GM12873 (cell line): Measurements from ENCODE around the gene GSTA4.

Experiments used
- TF ChIP-seq, protein P1 (sequence below): IDR thresholded peaks from 2 replicates; pipeline ENCODE4 v1.5.1; 2012; ENCODE audit warnings: low read depth, mild to moderate bottlenecking, moderate library complexity, low read length, control low read depth; ENCODE audit not compliant: insufficient read depth; ENCODE audit errors: missing control alignments

The GSTA4 gene

GRCh38 chr6:52975580-52975979, 19.5 kb downstream of the GSTA4 start:
- TF ChIP-seq, protein P1, sequence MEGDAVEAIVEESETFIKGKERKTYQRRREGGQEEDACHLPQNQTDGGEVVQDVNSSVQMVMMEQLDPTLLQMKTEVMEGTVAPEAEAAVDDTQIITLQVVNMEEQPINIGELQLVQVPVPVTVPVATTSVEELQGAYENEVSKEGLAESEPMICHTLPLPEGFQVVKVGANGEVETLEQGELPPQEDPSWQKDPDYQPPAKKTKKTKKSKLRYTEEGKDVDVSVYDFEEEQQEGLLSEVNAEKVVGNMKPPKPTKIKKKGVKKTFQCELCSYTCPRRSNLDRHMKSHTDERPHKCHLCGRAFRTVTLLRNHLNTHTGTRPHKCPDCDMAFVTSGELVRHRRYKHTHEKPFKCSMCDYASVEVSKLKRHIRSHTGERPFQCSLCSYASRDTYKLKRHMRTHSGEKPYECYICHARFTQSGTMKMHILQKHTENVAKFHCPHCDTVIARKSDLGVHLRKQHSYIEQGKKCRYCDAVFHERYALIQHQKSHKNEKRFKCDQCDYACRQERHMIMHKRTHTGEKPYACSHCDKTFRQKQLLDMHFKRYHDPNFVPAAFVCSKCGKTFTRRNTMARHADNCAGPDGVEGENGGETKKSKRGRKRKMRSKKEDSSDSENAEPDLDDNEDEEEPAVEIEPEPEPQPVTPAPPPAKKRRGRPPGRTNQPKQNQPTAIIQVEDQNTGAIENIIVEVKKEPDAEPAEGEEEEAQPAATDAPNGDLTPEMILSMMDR: no peak

DNA sequence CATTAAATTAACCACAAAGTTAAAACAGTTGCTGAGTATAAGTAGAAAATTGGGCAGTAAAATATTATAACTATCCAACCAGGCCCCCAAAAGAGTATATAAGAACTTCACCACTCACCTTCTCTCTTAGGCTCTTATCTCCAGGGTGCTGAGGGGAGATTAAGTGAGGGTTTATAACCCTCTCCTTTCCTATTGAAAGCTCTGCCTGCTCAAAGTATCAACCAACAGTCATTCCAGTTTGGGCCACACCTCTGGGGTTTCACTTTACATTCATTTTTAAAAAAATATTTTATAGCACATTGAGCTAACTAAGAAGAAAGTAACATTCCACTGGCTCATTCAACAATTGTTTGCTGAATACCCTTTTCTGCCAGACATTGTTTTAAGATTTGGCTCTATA, 22.1 kb downstream of the GSTA4 start:
- TF ChIP-seq, protein P1: no peak

GRCh38 chr6:52969359-52969758, 25.7 kb downstream of the GSTA4 start:
- TF ChIP-seq, protein P1: no peak

DNA sequence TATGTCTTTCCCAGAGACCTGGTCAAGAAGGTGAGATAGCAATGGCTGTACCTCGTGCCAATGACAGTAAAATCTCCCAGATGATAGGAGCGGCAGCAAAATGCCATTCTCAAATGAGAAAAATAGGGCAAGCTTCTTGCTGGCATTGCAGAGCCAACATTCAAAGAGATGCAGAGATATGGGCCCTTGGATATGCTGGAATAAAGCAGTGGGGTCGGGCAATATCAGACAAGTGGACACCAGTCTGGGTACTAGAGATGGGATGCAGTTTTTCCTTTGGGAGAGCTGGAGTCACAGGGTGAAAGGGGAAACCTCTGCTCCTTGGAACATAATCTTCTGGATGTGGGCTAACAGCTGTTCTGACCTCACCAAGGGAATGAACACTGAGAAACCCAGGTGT, 29.0 kb downstream of the GSTA4 start:
- TF ChIP-seq, protein P1: no peak

DNA sequence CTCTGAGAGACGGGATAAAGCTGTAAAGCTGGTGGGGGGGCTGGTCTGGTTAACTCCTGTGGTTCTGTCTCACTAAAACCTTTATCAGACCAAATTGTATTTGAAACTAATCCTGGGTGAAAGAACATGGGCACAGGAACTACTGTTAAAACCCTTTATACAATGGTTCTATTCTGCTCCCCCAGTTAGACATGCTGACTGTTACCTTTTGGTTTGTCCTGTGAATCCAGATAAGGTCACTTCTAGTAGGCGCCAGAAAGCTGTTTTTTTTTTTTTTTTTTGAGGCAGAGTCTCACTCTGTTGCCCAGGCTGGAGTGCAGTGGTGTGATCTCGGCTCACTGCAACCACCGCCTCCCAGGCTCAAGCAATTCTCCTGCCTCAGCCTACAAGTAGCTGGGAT, 29.7 kb downstream of the GSTA4 start:
- TF ChIP-seq, protein P1: no peak

- TF ChIP-seq, protein P1: no peak
Measured at GRCh38 chr6:52964318-52964717, 30.8 kb downstream of the GSTA4 start.

DNA sequence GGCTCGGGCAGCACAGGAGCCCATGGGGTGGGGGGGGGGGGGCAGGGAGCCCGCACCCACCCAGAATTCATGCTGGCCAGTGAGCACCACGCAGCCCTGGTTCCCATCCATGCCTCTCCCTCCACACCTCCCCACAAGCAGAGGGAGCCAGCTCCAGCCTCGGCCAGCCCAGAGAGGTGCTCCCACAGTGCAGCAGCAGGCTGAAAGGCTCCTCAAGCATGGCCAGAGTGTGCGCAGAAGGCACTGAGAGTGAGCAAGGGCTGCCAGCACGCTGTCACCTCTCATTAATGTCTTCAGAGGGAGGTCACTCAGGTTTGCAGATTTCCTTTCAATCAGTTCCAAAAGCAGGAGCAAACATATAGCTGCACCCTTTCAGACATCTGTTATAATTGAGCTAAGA, 32.4 kb downstream of the GSTA4 start:
- TF ChIP-seq, protein P1: no peak
